Endothelial cell of umbilical vein (primary cell): ENCODE measurements around the gene CLEC5A. TPM values are rescaled to one million over a fixed set of nuclear protein-coding genes. Genes with fewer than 3 reads are reported as not detected.
"Not testable (repeated sequence)": the region's sequence is repeated elsewhere in the genome, so short reads cannot be mapped to it uniquely, and the experiment has no call there.

Experiments
- BruUV-seq: library from RNA; stranded (reverse); fragments of 400-500 nt; replicated peaks from 2 replicates; lab custom pipeline; 2021; lab: Mats Ljungman, UMichigan
- CTCF ChIA-PET: fragments of 300-600, 350-600 bp; sonication (Branson Sonifier 250); formaldehyde crosslinking; loops from one replicate; lab custom pipeline; 2021; ENCODE audit warnings: antibody characterized with exemption, inconsistent platforms; lab: Charles Lee
- POLR2A ChIA-PET: fragments of 300-600, 350-600 bp; sonication (Branson Sonifier 250); formaldehyde crosslinking; loops from one replicate; lab custom pipeline; 2021; ENCODE audit warnings: antibody characterized with exemption, inconsistent platforms; lab: Charles Lee
- DNase-seq: peaks from one replicate; pipeline ENCODE4 v3.0.0-alpha.2; 2011; ENCODE audit warnings: low read depth, low spot score
- FAIRE-seq: peaks from 2 replicates; lab custom pipeline; 2011; peaks lifted over from hg19 to GRCh38; lab: Jason Lieb, UNC
- H2AFZ ChIP-seq: 2 replicates; pipeline ENCODE4 v1.6.0; 2012; ENCODE audit warnings: low read depth, low read length, control low read depth, inconsistent platforms
- H3K27ac ChIP-seq: 2 replicates; pipeline ENCODE4 v1.5.1; 2011; ENCODE audit warnings: low read depth, mild to moderate bottlenecking, control low read depth, low read length, moderate library complexity; ENCODE audit not compliant: insufficient read depth
- H3K27me3 ChIP-seq, 2 experiments: 2 replicates each; pipeline versions ENCODE4 v1.6.0 to v1.6.1; 2011; ENCODE audit warnings: low read length in 2 of 2, mixed read lengths in 1 of 2; ENCODE audit not compliant: control insufficient read depth in 2 of 2, insufficient read depth in 2 of 2
- H3K36me3 ChIP-seq, 2 experiments: 2 replicates in 1 of 2; 3 replicates in 1 of 2; pipeline ENCODE4 v1.5.1; 2011; ENCODE audit warnings: low read length in 2 of 2, mild to moderate bottlenecking in 1 of 2, moderate library complexity in 1 of 2; ENCODE audit not compliant: control insufficient read depth in 2 of 2, insufficient read depth in 2 of 2; ENCODE audit errors: extremely low read depth in 1 of 2
- H3K4me1 ChIP-seq: 3 replicates; pipeline ENCODE4 v1.5.1; 2011; ENCODE audit warnings: mild to moderate bottlenecking, low read length; ENCODE audit not compliant: control insufficient read depth, insufficient read depth; ENCODE audit errors: extremely low read depth
- H3K4me2 ChIP-seq: 2 replicates; pipeline ENCODE4 v1.6.1; 2011; ENCODE audit warnings: low read length, control low read depth, mixed read lengths; ENCODE audit not compliant: insufficient read depth
- H3K4me3 ChIP-seq, 3 experiments: fragments of 200-600 bp in 1 of 3; sonication (generic), shearing (Covaris generic) in 1 of 3; replicated peaks in 1 of 3; 2 replicates each; pipeline ENCODE4 v1.5.1; 2011 to 2016; ENCODE audit warnings: control low read depth in 3 of 3, low read length in 3 of 3, mild to moderate bottlenecking in 2 of 3, inconsistent platforms in 1 of 3, low read depth in 1 of 3, moderate library complexity in 1 of 3; ENCODE audit not compliant: insufficient read depth in 1 of 3
- H3K79me2 ChIP-seq: 2 replicates; pipeline ENCODE4 v1.6.0; 2012; ENCODE audit warnings: low read length, inconsistent platforms; ENCODE audit not compliant: control insufficient read depth, insufficient read depth
- H3K9ac ChIP-seq: replicated peaks from 2 replicates; pipeline ENCODE3; 2011; ENCODE audit warnings: low read length, control low read depth; ENCODE audit not compliant: insufficient read depth; ENCODE audit errors: extremely low read depth
- H3K9me1 ChIP-seq: replicated peaks from 3 replicates; pipeline ENCODE4 v1.6.0; 2011; ENCODE audit warnings: mild to moderate bottlenecking, low read length; ENCODE audit not compliant: control insufficient read depth, insufficient read depth; ENCODE audit errors: extremely low read depth
- H3K9me3 ChIP-seq: replicated peaks from 2 replicates; pipeline ENCODE4 v1.5.1; 2012; ENCODE audit warnings: low read length, inconsistent platforms; ENCODE audit not compliant: control insufficient read depth, insufficient read depth
- H4K20me1 ChIP-seq: replicated peaks from 2 replicates; pipeline ENCODE3; 2011; ENCODE audit warnings: mild to moderate bottlenecking, low read length; ENCODE audit not compliant: control insufficient read depth, insufficient read depth; ENCODE audit errors: extremely low read depth
- EZH2 ChIP-seq: IDR thresholded peaks from 2 replicates; pipeline ENCODE4 v1.6.1; 2012; ENCODE audit warnings: borderline replicate concordance, low read depth, mild to moderate bottlenecking, moderate library complexity, low read length, inconsistent platforms; ENCODE audit not compliant: severe bottlenecking
- FOS ChIP-seq: IDR thresholded peaks from 2 replicates; pipeline ENCODE4 v1.6.1; 2011; ENCODE audit warnings: mild to moderate bottlenecking, low read length, moderate library complexity, borderline replicate concordance; ENCODE audit not compliant: insufficient read depth
- GATA2 ChIP-seq: IDR thresholded peaks from 2 replicates; pipeline ENCODE4 v1.7.0; 2011; ENCODE audit warnings: low read depth, mild to moderate bottlenecking, moderate library complexity, mixed read lengths, low read length; ENCODE audit not compliant: insufficient read length, insufficient read depth
- JUN ChIP-seq: IDR thresholded peaks from 2 replicates; pipeline ENCODE4 v1.6.1; 2011; ENCODE audit warnings: borderline replicate concordance, low read depth; ENCODE audit not compliant: insufficient read length, insufficient read depth
- MYC ChIP-seq: IDR thresholded peaks from one replicate; pipeline ENCODE4 v1.6.1; 2011; ENCODE audit warnings: mild to moderate bottlenecking, low read depth, low read length
- POLR2A ChIP-seq: IDR thresholded peaks from 2 replicates; pipeline ENCODE4 v1.6.1; 2012; ENCODE audit warnings: low read depth, mild to moderate bottlenecking, control low read depth, low read length
- POLR2AphosphoS5 ChIP-seq: IDR thresholded peaks from 2 replicates; pipeline ENCODE4 v1.6.1; 2012; ENCODE audit warnings: low read depth, mild to moderate bottlenecking, control low read depth, low read length, moderate library complexity; ENCODE audit not compliant: insufficient read depth
- dilution Hi-C: fragments of 300-500 bp; cut with MboI; formaldehyde crosslinking; loops from one replicate; pipeline ENCODE4 v1.15.0; 2019; ENCODE audit warnings: low sequenced_read_pairs; ENCODE audit not compliant: extremely low pct_ligation_motif_present
- intact Hi-C: fragments of 100-400 bp; cut with micrococcal nuclease; formaldehyde crosslinking; loops from one replicate; pipeline ENCODE4 v1.10.0; 2022
- polyA plus RNA-seq, 4 experiments: library from polyadenylated mRNA; depleted of rRNA in 3 of 4; stranded (reverse) in 3 of 4; unstranded in 1 of 4; fragments of >200 nt; gene quantifications; 2 replicates each; pipeline versions ENCODE4 v1.2.1 to v1.2.3, GENCODE V29; 2011 to 2012; ENCODE audit warnings: missing spikeins in 1 of 4
- total RNA-seq: library from RNA; stranded (reverse); gene quantifications from 2 replicates; pipeline ENCODE4 v1.2.3, GENCODE V29; 2021
- TF ChIP-seq, protein P1 (sequence below), 2 donors: IDR thresholded peaks; 1 replicate in 1 of 2; 2 replicates in 1 of 2; pipeline ENCODE4 v1.5.1; 2011; ENCODE audit warnings: low read length in 2 of 2, mild to moderate bottlenecking in 2 of 2, moderate library complexity in 2 of 2, control low read depth in 1 of 2, inconsistent platforms in 1 of 2, low read depth in 1 of 2; ENCODE audit not compliant: insufficient read depth in 1 of 2; ENCODE audit errors: extremely low read depth in 1 of 2
- TF ChIP-seq, protein P2 (sequence below): IDR thresholded peaks from 2 replicates; pipeline ENCODE4 v1.6.1; 2011; ENCODE audit not compliant: insufficient read depth, insufficient read length

CLEC5A gene
- total and polyA plus RNA-seq, 2 donors (not counting 3 experiments of a cell fraction or from before 2014, with no cell fraction given), result not detected

DNA sequence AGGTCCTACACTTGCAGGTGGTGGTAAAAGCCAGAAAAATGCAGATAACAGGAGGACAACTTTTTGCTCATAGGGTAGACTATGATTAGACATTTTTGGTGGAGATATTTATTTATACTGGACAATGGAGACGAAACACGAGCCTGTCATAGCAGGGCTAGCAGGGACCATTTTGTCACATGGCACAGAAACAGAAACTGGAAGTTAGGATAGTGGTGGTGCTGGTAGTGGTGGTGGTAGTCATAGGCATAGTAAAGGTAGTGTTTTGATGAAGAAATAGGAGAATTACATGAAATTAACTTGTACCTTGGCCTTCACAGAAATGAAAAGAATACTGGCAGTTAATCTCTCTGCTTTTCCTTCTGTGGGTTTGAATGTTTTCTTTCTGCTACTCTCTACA is 40.1 kb upstream of the CLEC5A start:
- H3K4me3 ChIP-seq, result no peak overlapping the region
- H3K9me1 ChIP-seq, result no peaks in the 10 kb centered on the region
- TF ChIP-seq EZH2, result no peak
- no peak for TF ChIP-seq JUN
- TF ChIP-seq MYC, result no peak
- TF ChIP-seq, protein P1, sequence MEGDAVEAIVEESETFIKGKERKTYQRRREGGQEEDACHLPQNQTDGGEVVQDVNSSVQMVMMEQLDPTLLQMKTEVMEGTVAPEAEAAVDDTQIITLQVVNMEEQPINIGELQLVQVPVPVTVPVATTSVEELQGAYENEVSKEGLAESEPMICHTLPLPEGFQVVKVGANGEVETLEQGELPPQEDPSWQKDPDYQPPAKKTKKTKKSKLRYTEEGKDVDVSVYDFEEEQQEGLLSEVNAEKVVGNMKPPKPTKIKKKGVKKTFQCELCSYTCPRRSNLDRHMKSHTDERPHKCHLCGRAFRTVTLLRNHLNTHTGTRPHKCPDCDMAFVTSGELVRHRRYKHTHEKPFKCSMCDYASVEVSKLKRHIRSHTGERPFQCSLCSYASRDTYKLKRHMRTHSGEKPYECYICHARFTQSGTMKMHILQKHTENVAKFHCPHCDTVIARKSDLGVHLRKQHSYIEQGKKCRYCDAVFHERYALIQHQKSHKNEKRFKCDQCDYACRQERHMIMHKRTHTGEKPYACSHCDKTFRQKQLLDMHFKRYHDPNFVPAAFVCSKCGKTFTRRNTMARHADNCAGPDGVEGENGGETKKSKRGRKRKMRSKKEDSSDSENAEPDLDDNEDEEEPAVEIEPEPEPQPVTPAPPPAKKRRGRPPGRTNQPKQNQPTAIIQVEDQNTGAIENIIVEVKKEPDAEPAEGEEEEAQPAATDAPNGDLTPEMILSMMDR (IDR thresholded peaks at IDR 0.05; ENCODE audit: extremely low read depth in 1 of 2, insufficient read depth in 1 of 2, low read depth in 1 of 2, low read length in 2 of 2), result no peak
- no peak for TF ChIP-seq GATA2
- no peak for TF ChIP-seq POLR2AphosphoS5
- no peak for TF ChIP-seq POLR2A
- TF ChIP-seq, protein P2, sequence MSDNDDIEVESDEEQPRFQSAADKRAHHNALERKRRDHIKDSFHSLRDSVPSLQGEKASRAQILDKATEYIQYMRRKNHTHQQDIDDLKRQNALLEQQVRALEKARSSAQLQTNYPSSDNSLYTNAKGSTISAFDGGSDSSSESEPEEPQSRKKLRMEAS, result no peak
- TF ChIP-seq FOS, result no peak
- POLR2A ChIA-PET, result no interaction called here
- dilution Hi-C loops, result no loop called here
- H3K4me1 ChIP-seq, result no peaks in the 10 kb centered on the region
- H3K9ac ChIP-seq, result no peak overlapping the region
- no peak overlapping the region for H3K4me2 ChIP-seq
- BruUV-seq, result no TSS peak
- no peak overlapping the region for H3K27ac ChIP-seq
- CTCF ChIA-PET, result no interaction called here
- H3K9me3 ChIP-seq, result peaks cover 2% of the 10 kb centered on the region
- no peak for FAIRE-seq
- no peaks in the 10 kb centered on the region for H4K20me1 ChIP-seq
- DNase-seq, result no peak
- intact Hi-C loops, result no loop called here
- H3K27me3 ChIP-seq, result no peaks in the 10 kb centered on the region
- H2AFZ ChIP-seq, result no peak overlapping the region
- no peaks in the 10 kb centered on the region for H3K36me3 ChIP-seq
- H3K79me2 ChIP-seq, result no peaks in the 10 kb centered on the region

DNA sequence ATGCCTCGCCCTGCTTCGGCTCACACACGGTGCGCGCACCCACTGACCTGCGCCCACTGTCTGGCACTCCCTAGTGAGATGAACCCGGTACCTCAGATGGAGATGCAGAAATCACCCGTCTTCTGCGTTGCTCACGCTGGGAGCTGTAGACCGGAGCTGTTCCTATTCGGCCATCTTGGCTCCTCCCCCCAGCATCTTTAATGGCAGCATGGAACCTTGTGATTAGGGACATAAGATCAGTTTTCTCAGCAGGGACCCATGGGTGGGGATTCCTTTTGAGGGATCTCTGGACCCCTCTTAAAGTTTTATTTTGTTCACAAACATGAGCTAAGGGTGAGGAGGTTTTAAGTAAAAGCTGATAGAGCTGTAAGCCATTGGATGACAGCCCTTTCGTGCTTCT is 39.2 kb upstream of the CLEC5A start:
- H3K79me2 ChIP-seq, H2AFZ ChIP-seq, FAIRE-seq, POLR2A ChIA-PET, H3K4me3 ChIP-seq, DNase-seq, H3K4me2 ChIP-seq, H3K9me1 ChIP-seq, BruUV-seq, H3K36me3 ChIP-seq, H3K4me1 ChIP-seq, H3K9me3 ChIP-seq, CTCF ChIA-PET, H4K20me1 ChIP-seq, H3K27me3 ChIP-seq, intact Hi-C loops, dilution Hi-C loops, H3K27ac ChIP-seq, H3K9ac ChIP-seq: not testable (repeated sequence)
